ENCODE results near the gene MBTPS1.

MBTPS1 gene

DNA sequence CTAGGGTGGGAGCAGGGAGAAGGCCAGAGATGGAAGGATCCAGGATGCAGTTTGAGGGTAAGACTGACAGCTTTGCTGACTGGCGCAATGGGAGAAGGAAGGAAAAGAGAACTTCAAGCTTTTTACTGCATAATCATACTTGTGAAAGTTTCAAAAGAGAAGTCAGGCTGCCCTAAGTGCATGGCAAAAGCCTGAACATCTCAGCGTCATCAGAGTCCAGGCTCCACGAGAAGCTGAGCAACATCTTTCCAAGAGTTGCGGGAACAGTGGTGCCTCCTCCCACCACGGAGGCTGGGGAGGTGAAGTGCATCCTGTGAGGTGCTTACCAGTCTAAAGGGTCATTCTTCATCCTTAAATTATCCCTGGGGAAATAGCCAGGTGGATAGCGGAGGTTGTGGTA lies 47.2 kb downstream of the MBTPS1 start:
- DNase-seq = no peak

DNA sequence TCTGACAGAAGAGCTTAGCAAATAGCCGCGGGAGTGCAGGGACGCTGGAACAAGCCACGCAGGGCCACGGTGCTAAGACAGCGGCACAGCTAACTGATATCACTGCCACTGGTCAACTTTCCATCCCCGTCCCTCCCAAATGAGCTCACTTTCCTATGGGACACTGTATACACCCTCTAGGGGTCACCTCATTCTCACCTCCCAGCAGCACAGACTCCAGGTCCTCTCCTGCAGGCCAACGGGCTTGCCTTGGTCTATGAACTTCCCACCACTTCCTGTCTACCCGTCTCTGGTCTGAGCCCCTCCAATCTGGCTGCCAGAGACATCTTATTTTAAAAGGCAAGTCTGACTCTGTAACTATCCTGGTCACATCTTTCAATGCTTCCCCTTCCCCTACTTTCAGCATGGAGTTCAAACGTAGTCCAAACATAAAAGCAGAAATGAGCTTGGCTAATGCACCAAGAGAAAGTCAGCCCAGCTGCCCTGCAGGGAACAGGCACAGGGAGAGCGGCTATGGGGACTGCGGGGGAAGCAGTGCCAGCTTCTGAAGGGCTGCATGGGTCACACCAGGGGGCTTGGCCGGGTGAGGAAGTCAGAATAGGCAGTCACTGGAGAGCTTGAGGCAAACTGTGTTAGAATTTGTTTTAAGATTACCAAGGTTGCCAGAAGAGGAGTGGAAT lies 47.8 kb downstream of the MBTPS1 start:
- no peak for DNase-seq

GRCh38 chr16:84068041-84068440 lies 48.7 kb downstream of the MBTPS1 start:
- DNase-seq = no peak

DNA sequence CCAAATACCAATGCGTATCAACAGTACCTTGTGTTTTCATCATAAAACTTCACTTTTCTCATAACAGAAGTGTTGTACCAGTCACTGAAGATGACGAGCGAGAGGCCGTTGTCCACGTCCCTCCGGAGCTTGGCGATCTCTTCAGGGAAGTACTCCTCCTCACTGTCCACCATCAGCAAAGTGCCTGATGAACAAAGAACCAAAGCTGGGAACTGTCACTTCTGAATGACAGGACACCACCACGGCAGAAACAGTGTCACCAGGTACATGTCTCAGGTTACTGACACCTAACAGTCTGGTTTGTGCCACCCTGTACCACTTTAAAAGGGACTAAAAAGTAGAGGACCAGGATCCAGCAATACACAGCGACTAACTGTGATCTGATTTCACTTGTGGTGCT lies 49.1 kb downstream of the MBTPS1 start:
- DNase-seq = no peak

- peak; percentile 31 for DNase-seq
Observed at GRCh38 chr16:84065536-84066132, 51.1 kb downstream of the MBTPS1 start.

GRCh38 chr16:84063980-84064379 lies 52.8 kb downstream of the MBTPS1 start:
- no peak for DNase-seq

DNA sequence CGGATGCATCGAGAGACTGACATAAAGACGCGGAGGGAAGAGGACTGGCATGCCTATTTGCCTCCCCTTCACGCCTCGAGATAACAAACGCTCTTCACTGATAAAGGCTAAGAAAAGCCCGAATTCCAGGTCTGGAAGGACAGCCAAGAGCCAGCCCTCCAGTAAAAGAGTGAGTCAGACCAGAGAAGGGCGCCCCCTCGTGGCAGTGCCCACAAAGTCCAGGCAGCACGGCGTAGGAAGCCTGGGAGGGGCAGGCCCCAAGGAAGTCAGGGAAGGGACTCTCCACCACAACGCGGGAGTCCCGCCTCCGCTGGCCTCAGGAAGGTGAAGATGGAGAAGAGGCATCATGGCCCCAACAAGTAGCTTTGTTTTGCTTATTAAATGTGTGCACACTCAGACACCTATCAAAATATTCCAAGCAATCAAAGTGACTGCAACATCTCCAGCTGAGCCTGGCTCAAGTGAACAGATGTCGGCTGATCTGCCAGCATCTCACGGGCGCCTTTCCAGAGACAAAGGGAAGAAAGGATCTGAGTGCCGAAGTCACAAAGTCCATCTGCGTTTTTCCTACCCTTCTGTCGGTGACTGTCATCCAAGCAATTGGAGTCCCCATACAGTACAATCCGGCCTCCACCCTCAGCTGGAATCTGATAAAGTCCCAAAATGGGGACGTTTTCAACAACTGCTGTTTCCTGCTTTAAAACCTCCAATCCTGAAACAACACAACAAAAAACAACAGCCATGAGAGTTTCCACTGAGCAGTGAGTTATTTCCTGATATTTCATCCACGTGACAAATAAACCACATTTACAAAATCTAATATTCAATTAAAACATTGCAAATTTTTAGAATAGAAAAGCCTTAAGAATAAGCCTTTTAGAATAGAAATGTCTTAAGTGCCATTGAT lies 53.8 kb downstream of the MBTPS1 start:
- DNase-seq = peak; percentile 58

DNA sequence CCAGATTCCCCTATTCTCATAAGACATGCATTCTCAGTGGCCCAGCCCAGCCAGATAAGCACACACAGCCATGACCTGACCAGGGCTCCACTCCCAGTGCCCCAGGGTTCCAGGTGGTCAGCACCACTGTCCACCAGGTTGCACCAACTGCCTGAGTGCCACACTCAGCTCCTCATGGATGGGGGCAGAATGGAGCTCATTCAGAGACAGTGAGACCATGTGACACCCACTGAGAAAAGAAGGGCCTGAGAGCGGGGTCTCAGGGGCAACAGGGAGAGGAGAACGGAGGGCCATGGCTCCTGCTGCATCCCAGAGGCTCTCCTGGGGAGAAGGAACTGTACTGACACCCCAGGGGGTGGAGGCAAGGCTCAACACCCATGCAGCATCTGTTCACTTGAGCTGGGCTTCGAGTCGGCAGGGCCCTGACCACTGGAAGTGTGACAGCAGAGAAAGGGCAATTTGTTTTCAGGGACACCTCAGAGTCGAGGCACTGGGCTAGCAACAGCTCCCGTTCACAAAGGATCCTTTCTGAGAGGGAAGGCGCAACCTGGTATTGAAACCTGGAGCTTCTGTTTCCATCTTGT lies 55.4 kb downstream of the MBTPS1 start:
- no peak for DNase-seq

DNA sequence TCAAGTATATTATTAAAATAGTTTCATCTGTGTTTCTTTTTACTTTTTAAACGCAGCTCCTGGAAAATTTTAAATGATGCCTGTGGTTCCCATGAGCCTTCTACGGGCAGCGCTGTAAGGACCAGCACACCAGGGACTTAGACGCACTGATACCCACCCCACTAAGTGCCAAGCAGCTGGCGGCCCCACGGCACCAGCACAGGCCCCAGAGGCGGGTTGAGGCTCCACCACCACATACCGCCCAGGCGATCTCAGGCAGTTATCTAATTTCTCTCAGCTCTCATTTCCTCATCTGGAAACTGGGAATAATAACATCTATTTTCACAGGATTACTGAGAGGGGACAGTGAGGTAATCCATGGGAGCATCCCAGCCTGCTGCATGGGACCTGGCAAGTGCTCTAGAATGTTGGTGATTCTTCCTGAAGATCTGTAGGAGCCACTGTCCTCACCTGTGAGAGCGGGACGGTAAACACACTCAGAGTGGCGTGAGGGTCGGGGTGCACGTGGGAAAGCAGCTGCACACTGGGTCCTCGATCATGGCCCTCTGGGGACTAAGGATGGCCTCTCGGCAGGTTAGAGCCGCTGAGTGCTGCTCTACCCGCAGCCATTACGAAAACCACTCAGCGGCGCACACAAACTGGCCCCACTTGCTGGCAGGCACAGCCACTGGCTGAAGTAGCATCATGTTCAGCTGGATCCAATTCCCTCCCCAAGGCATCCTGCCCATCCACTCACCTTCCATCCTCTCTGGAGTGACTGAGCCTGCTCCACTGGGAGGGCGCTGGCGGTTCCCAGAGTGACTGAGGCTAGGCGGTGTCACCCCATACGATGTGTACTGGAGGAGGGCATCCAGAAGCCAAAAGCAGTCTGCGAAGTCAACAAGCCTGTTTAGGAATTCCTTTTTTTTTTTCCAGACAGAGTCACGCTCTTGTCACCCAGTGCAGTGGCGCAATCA lies 56.5 kb downstream of the MBTPS1 start:
- no peak for DNase-seq

DNA sequence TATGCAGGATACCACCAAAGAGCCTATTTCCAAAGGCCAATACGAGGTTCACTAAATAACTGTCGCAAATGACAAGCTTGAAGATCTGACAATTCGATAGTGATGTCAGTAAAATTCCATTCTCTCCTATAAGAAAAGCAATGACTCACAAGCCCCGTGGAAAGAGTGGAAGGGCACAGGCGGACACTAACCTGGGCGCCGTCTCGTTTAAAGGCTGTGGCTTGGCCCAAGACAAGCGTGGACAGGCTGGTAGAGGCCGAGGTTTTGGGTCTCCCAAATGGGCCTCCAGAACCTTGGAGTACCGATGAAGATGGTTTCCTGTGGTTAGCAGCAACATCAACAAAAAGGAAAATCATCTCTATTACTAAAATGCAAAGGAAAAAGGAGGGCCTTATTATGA lies 57.6 kb downstream of the MBTPS1 start:
- no peak for DNase-seq

DNA sequence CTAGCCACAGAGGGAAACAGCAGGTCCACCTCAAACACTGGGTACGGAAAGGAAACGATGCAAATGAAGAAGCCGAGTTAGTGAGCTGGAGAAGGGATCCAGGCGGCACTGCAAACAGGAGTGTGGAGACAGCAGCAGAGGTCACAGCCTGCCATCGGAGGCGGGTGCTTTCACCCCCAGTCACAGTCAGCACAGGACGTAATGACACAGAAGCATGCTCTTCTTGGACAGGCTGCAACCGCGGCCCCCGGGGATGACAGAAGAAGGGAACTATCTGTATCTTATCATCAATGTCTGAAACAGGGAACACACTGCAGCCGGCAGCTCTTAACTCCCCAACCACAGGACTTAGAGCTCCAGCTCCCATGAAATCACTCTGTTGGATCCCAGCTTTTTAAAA lies 58.1 kb downstream of the MBTPS1 start:
- no peak for DNase-seq

GRCh38 chr16:84058211-84058610 lies 58.5 kb downstream of the MBTPS1 start:
- DNase-seq = no peak

DNA sequence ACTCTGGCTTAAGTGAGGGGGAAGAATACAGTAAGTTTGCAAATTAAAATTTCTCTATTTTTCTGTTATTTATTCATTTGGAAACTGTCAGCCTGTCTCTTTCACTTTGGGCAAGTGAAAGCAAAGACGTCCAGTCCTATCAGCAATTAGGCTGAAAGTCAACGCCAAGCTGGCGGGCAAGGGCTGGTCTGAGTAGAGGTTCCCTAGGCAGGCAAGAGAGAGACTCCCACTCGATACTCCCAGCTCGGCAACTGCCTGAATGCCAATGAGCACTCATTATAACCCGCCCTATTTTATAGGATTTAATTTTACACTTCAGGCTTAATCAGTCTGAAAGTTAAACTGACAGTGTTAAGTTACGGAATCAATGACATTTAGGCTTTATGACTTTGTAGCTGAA lies 59.8 kb downstream of the MBTPS1 start:
- DNase-seq = no peak

DNA sequence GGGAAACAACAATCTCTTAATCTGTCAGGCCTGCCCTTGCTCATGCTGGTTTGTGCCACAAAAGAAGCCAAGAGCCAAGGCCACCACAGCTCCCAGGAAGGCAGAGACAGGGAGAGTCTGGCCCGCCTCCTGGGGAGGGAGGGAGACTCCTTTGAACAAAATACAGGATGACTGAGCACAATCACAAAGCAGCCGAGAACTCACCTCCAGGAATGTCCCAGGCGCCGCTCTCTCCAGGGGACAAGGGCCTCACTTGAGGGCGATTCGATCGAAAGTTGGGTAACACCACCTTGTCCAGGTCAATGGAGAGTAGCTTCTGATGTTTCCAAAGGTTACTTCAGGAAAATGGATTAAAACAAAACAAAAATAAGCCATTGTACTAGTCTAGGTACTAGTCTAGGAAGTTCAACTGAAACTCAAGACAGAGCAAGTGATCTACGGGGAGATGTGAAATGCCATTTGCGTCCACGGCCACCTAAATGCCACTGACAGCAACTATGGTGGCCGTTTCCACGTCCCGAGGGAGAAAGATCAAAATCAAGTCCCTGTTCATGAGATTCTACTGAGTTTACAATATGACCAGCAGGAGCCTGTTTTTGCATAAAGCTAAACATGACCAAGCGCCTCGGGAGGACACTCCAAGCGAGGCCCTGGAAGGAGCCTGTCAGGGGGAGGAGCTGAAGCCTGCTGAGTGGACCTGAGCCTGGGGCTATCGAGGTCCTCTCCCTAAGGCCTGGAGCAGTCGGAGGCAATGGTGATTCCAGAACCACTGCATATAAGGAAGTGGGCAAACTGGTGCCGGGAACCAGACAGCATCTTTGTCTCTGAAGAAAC lies 60.7 kb downstream of the MBTPS1 start:
- no peak for DNase-seq

GRCh38 chr16:84055366-84055765 lies 61.4 kb downstream of the MBTPS1 start:
- DNase-seq = no peak

GRCh38 chr16:84054916-84055315 lies 61.8 kb downstream of the MBTPS1 start:
- no peak for DNase-seq

GRCh38 chr16:84054271-84054670 lies 62.5 kb downstream of the MBTPS1 start:
- DNase-seq = no peak

GRCh38 chr16:84053237-84053636 lies 63.5 kb downstream of the MBTPS1 start:
- no peak for DNase-seq

GRCh38 chr16:84052071-84052622 lies 64.6 kb downstream of the MBTPS1 start:
- DNase-seq = no peak

DNA sequence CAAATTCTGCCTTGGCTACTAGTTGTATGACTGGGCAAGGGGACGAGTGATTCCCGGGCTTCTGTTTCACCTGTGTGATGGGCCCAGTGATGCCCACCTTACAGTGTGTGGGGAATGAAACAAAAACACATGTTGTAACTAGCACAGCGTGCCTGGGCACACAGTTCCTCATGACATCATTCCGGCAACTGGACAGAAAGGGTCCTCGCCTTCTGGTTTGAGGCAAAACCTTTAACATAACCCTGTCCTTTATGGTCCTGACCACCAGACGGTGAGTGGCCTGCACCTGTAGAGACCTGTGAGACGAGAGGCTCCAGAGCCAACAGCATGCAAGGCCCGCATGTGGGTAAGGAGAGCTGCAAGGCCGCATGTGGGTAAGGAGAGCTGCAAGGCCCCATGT lies 66.4 kb downstream of the MBTPS1 start:
- DNase-seq = no peak

- DNase-seq = no peak
Observed at GRCh38 chr16:84049403-84050060, 67.2 kb downstream of the MBTPS1 start.
